C4-2B (cell line): ENCODE results near the gene PISD.

Source experiments
- H3K27ac ChIP-seq: fragments of 450-650 bp; 2 replicates; pipeline ENCODE4 v1.5.1; 2017
- ZFX ChIP-seq: fragments of 450-650 bp; IDR thresholded peaks from 2 replicates; pipeline ENCODE4 v1.6.1; 2017
- TF ChIP-seq, protein P1 (sequence below): fragments of 450-650 bp; conservative IDR thresholded peaks from 2 replicates; pipeline ENCODE4 v1.5.1; 2017; ENCODE audit warnings: mild to moderate bottlenecking

PISD gene

GRCh38 chr22:31650391-31650790 is 11.6 kb downstream of the PISD start:
- H3K27ac ChIP-seq, result no peak overlapping the region
- TF ChIP-seq ZFX, result no peak
- TF ChIP-seq, protein P1, sequence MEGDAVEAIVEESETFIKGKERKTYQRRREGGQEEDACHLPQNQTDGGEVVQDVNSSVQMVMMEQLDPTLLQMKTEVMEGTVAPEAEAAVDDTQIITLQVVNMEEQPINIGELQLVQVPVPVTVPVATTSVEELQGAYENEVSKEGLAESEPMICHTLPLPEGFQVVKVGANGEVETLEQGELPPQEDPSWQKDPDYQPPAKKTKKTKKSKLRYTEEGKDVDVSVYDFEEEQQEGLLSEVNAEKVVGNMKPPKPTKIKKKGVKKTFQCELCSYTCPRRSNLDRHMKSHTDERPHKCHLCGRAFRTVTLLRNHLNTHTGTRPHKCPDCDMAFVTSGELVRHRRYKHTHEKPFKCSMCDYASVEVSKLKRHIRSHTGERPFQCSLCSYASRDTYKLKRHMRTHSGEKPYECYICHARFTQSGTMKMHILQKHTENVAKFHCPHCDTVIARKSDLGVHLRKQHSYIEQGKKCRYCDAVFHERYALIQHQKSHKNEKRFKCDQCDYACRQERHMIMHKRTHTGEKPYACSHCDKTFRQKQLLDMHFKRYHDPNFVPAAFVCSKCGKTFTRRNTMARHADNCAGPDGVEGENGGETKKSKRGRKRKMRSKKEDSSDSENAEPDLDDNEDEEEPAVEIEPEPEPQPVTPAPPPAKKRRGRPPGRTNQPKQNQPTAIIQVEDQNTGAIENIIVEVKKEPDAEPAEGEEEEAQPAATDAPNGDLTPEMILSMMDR, result no peak

- no peak overlapping the region for H3K27ac ChIP-seq
- TF ChIP-seq ZFX, result no peak
- TF ChIP-seq, protein P1, result no peak
Measured at GRCh38 chr22:31647523-31648320, 14.3 kb downstream of the PISD start.

DNA sequence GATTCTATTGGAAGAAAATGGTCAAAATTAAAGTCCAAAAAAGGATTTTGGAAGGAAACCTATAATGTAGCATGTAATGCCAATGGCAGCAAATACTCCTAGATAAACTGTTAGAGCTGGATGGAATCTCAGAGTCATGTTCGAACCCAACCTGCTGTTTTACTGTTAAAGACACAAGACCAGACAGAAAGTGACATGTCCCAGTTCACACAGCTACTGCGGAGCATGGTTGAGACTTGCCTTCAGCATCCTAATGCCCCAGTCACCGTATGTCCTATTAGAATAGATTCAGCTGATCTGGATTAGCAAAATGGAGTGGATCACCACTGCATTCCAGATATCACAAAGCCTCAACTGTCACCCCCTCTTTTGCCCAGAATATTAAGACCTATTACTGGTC is 14.9 kb downstream of the PISD start:
- no peak overlapping the region for H3K27ac ChIP-seq

DNA sequence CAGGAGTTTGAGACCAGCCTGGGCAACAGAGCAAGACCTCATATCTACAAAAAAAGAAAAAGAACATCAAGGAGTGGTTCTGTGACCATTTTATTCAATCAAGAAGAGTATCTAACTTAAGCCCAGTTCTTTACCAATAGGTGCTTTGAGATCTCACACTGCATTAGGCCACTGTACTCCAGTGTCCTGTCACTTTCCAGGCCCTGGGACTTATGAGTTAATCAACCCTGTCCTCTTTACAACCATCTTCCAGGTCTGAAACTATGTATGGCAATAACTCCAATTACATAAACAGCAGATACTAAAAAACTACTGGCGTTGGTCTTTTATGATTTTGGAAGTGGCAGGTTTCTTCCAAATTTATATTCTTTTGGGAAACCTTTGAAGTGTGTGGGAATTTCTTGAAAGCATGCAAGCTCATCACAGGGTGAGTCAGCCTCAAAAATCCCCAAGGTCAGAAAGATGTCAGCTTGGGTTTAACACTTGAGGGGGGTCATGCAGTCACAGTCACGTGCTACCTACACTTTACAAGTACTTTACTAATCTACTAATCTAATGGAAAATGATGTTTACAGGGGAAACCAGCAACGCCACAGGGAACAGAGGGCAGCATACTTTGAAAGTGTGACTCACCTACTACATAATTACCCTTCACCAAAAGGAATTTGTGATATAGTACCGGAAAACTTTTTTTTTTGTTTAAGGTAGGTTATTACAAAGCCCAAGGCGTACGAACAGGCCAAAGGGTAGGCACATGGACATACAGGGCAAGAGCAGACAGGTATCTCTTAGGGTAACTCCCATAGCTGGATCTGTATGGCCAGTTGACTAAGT is 15.6 kb downstream of the PISD start:
- no peak for TF ChIP-seq ZFX
- TF ChIP-seq, protein P1, result no peak
- H3K27ac ChIP-seq, result no peak overlapping the region

More for the DNA sequence above, 14.9 kb downstream of the PISD start:
- TF ChIP-seq ZFX, result no peak
- TF ChIP-seq, protein P1, result no peak

DNA sequence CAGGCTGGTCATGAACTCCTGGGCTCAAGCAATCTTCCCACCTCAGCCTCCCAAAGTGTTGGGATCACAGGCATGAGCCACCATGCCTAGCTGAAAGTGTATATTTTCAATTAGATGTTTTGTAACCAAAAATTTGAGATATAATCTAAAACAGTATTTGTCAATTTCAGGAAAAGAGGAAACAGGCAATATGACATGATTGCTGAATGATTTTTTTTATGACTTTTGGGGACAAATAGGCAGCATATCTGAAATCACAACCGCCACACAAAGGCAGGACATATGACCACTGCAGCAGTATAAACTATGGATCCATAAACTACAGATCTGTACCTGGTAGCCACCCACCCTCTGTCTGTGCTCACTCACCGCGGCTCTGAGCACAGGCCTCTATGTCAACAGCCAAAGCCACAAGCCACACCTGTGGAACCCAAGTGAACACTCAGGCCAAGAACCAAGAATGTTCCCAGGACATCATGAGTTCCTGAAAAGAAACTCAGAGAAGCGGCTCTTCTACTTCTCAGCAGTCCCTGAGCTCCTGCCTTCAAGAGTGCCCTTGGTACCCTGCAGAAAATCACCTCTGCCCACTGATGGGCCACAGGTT is 22.5 kb downstream of the PISD start:
- TF ChIP-seq, protein P1, result no peak
- no peak overlapping the region for H3K27ac ChIP-seq

GRCh38 chr22:31637891-31638618 is 24.0 kb downstream of the PISD start:
- no peak for TF ChIP-seq ZFX
- TF ChIP-seq, protein P1, result no peak
- no peak overlapping the region for H3K27ac ChIP-seq
